ENCODE measurements around the gene SRPK2.
"Not testable (repeated sequence)": the region's sequence is repeated elsewhere in the genome, so short reads cannot be mapped to it uniquely, and the experiment has no call there.

Gene SRPK2

DNA sequence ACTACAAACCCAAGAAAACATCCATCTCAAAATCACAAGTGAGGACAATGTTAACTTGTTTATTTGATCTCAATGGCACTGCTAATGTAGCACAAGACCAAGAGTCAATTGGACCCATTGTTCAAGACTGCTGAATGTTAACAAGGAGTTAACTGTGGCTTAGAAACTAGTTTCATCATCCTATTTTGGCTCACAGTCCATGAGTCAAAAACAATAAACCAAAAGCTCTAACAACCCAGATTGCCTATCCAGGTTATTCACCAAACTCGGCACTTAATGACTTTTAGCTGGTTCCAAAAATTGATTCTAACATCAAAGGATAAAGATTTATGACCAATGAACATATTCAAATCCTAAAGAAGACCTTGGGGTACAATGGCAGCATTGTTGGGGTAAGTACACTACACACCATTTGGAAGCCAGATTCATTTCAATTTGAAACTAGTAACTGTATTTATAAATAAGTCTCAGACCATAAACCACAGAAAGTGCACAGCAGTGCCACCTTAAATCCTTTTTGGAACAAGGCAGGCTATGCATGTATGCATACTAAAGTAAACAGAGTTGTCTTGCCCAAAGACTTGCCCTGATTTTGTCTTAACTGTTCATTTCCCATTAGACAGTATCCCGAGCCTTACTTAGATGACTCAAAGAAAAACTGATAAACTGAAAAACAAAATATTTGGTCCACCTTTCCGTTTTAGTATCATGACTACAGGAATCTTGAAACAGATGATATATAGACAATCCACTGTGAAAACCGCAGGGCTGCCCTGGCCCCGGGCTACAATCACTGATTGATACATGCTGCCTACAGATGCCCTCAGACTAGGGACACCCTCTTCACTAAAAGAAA is 84.5 kb downstream of the SRPK2 start:
- no peak for DNase-seq (ENCODE audit: low read depth in 2 of 2)

DNA sequence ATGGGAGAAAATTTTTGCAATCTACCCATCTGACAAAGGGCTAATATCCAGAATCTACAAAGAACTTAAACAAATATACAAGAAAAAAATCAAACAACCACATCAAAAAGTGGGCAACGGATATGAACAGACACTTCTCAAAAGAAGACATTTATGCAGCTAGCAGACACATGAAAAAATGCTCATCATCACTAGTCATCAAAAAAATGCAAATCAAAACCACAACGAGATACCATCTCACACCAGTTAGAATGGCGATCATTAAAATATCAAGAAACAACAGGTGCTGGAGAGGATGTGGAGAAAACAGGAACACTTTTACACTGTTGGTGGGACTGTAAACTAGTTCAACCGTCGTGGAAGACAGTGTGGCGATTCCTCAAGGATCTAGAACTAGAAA is 88.1 kb downstream of the SRPK2 start:
- not testable (repeated sequence) for DNase-seq (ENCODE audit: low read depth in 2 of 2)

DNA sequence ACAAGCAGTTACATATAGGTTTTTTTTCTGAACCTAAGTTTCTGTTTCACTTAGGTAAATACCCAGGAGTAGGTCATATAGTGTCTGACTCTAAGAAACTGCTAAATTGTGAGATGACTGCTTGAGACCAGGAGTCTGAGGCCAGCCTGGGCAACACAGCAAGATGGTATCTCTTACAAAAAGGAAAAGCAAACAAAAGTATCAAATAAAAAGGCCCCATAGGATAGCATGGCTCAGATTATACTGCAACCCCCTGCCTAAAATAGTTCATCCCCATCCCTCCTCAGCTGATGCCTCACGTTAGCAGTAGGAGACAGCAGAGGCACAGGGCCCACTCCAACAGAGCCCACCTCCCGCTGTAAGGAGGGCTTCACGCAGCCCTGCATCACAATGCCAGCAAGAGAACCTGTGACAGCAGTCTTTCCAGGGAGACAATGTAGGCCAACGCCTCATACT is 90.3 kb downstream of the SRPK2 start:
- DNase-seq (ENCODE audit: low read depth in 2 of 2): no peak

DNA sequence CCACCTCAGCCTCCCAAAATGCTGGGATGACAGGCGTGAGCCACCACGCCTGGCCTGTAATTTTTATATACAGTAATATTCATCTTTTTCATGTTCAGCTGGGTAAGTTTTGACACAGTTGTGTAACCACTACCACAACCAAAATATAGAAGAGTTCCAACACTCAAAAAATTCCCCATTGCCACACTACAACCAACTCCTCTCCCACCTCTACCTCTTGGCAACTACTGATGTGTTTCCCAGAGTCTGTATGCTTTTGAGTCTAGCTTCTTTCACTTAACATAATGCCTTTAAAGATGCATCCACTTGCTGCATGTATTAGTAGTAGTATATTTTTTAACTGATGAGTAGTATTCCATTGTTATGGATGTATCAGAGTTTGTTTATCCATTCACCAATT is 90.7 kb downstream of the SRPK2 start:
- DNase-seq (ENCODE audit: low read depth in 2 of 2): no peak

DNA sequence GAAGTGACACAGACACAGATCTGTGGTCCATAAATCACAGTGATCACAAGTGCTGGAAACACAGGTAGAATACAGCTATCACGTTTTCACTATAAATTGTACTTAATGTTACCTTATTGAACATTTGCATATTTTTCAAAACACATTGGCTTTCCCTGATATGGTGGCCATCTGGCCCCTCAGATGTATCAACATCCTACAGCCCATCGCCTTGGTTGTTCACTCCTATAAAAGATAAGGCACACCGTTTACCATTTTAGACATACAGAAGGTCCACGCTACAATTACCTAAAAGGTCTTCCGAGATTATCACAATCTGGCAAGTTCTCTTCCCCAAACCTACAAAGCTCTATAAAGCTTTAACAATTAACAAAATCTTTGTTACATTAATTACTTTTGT is 91.4 kb downstream of the SRPK2 start:
- no peak for DNase-seq (ENCODE audit: low read depth in 2 of 2)

DNA sequence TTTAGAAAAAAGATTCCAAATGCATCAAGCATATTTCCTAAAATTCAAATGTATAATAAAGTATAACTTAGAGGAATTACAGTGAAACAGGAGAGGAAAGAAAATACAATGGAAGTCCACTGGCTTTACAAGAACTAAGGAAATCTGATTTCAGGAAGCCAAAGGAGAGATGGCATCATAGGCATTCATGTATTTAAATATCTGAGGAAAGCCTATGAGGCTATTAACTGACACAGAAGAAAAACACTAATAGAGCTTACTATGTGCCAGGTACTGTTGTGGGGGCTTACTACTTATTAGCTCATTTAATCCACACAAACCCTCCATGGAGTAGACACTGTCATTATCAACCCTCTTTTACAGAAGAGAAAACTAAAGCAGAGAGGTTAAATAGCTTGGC is 92.2 kb downstream of the SRPK2 start:
- DNase-seq (ENCODE audit: low read depth in 2 of 2): no peak

DNA sequence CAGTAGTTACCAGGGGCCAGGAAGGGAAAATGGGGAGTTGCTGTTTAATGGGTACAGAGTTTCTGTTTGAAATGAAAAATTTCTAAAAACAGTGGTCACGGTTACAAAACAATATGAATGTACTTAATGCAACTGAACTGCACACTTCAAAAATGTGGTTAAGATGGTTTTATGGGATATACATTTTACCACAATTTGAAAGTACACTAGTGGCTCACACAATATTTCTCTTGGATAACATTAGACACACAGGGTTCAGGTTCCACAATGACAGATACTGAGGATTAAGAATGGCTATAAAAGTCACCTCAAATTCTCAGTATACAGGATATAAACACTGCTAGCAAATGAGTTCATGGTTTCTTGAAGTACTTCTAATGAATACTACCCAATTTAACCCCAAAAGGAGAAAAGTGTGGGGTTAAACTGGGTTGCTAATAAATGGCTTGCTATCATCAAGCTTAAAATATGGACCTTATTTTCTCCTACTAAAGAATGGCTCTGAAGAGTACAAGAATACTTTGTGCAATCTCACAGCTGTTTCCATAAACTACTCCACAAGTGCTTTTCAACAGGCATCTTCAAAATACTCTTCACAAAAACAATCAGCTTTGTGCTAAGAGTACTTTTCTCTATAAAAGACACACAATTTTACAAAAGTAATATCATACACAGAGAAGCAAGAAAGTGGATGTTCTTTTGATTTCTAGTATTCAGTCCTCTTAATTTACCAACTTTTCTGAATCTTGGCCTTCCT is 92.9 kb downstream of the SRPK2 start:
- no peak for DNase-seq (ENCODE audit: low read depth in 2 of 2)

DNA sequence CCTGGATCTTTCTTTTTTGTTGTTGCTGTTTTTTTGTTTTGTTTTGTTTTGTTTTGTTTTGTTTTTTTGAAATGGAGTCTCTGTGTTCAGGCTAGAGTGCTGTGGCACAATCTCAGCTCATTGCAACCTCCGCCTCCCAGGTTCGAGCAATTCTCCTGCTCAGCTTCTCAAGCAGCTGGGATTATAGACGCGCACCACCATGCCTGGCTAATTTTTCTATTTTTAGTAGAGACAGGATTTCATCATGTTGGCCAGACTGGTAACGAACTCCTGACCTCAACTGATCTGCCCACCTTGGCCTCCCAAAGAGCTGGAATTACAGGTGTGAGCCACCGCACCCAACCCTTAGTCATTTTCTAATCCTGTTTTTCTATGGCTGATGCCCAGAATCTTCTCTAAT is 94.2 kb downstream of the SRPK2 start:
- not testable (repeated sequence) for DNase-seq (ENCODE audit: low read depth in 2 of 2)

DNA sequence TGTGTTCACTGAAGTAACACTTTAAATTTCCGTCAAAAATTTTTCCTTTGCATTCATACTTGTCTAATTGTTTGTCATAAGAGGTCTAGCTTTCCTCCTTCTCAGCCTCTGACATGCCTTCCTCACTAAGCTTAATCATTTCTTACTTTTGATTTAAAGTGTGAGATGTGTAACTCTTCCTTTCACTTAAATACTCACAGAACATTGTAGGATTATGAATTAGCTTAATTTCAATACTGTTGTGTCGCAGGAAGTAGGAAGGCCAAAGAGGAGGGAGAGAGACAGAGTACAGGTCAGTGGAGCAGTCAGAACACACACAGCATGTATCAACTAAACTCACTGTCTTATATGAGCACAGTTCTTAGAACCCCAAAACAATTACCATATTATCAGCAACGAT is 99.0 kb downstream of the SRPK2 start:
- DNase-seq (ENCODE audit: low read depth in 2 of 2): no peak

DNA sequence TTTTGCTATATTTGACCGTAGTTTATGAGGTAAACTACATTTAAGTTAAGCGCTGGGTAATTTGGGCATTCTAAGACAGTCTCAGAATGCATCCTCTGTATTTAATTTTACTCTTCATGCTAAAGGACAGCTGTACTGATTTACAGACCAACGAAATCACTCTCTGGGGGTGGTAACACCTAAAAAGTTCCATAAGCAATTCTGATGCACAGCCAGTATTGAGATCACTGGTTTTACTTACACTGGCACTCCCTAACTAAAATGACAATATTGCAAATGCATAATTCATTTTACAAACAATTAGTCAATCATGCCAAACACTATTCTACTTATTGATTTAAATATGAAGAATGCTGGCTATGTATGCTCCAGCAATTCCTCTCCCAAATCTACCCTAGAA is 102.3 kb downstream of the SRPK2 start:
- DNase-seq (ENCODE audit: low read depth in 2 of 2): no peak

DNA sequence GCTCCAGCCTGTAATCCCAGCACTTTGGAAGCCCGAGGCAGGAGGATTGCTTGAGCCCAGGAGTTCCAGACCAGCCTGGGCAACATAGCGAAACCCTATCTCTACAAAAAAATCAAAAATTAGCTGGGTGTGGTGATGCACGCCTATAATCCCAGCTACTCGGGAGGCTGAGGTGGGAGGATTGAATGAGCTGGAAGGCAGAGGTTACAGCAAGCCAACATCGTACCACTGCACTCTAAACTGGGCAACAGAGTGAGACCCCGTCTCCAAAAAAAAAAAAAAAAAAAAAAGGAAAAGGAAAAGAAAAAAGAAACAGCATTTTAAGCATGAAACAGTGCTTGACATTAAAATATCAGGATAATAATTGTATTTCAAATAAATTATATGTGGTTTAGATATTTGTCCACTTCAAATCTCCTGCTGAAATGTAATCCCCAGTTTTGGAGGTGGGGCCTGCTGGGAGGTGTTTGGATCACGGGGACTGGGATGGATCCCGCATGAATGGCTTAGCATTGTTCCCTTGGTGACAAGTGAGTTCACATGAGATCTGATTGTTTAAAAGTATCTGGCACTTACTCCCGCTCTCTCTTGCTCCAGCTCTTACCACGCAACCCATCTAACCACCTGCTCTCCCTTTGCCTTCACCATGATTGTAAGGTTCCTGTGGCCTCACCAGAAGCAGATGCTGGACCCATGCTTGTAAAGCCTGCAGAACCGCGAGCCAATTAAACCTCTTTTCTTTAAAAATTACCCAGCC is 103.4 kb downstream of the SRPK2 start:
- DNase-seq (ENCODE audit: low read depth in 2 of 2): no peak

DNA sequence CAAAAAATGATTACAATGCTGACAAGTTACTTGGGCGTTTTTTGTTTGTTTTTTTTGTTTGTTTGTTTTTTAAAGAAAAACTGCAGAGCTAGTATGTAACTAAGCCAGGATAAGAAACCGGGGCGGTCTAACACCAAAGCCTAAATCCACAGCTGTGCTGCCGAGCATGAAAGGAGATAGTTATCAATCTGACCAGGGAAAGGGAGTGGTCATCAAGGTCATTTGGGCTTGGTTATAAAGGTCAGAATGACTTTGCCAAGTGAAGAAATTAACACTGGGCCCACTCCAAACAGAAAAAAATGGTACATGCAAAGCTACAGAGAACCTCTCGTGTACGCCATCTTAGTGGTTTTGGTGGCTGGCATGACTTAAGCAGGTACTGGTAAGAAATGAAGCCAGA is 104.7 kb downstream of the SRPK2 start:
- DNase-seq (ENCODE audit: low read depth in 2 of 2): no peak

DNA sequence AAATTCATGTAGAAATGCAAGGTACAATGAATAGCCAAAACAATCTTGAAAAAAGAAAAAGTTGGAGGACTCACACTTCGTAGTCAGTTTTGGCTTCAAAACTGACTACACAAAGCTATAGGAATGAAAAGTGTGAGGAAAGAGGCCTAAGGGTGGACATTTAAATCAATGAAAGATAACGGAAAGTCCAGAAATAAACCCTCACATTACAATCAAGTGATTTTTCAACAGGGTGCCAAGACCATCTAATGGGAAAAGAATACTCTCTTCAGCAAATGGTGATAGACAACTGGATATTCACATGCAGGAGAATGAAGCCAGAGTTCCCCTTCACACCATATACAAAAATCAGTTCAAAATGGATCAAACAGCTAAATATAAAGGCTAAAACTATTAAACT is 106.8 kb downstream of the SRPK2 start:
- DNase-seq (ENCODE audit: low read depth in 2 of 2): no peak

DNA sequence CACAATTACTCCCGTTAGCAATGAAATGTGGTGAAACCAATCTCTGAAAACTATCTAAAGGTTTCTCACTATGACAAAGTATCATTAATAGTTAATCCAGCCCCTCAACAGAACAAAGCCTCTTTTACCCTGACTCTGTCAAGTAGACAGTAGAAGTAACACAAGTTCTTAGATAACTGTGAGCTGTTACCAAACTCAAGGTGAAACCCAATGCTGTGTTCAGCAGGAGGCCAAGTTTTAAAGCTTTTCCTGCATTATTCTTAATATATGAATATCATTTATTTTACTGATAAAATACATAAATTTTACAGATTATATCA is 109.1 kb downstream of the SRPK2 start:
- DNase-seq (ENCODE audit: low read depth in 2 of 2): no peak

DNA sequence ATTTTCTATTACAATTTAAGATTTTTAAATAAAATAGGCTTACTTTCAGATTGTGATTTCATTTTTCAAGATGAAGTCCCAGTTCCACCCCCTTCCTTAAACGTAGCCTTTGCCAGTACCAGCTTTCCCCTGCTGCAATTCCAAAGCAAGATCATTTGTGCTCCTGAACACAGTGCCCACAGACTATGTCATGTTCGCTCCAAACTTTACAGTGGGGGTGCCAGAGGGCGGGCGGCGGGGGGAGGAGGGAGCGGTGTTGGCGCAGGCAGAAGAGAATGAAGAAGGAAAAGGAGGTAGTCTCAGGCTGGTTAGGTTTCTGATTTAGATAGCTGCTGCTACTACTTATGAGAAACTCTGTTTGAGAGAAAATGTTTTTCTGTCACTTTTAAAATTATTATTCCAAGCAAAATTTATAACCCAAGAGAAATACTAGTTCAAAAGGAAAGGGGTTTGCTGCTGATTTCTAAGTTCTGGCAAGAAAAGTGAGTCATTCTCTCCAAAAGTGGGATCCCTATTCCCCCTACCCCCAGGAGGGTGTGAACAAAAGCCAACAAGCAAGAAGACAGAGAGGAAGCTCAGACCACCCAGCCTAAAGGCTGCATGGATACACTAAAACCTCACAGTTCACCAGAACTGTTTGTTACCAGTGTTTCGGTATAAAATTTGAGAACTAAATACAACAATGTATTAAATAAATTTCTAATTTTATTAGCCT is 109.6 kb downstream of the SRPK2 start:
- DNase-seq (ENCODE audit: low read depth in 2 of 2): no peak

DNA sequence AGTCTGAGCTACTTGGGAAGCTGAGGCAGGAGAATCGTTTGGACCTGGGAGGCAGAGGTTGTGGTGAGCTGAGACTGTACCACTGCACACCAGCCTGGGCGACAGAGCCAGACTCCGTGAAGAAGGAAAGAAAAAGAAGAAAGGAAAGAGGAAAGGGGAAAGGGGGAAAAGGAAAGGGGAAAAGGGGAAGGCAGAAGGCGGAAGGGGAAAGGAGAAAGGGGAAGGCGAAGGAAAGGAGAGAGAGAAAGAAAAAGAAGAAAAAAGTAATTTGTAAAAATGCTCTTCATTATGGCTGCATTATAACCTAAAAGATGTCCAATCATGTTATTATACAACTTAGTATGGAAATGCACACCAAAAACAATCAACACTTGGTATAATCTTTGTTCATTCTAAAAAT is 110.2 kb downstream of the SRPK2 start:
- no peak for DNase-seq (ENCODE audit: low read depth in 2 of 2)

DNA sequence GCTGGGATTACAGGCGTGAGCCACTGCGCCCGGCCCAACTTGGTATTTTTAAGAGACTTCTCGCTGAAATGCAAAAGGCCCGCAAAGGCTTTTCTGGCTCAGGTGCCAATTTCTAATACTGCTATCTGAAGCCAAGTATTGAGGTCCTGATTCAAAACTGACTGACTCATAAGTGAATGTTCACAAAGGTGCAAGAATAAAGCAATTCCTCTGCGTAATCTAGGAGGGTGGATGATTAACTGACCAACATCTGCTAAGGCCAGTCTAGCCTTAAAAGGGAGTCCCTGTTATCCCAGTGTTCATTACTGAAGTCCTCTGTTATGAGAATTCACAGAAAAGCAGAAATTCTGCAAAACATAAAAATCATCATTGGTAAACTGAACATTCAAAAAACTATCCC is 111.4 kb downstream of the SRPK2 start:
- DNase-seq (ENCODE audit: low read depth in 2 of 2): no peak

DNA sequence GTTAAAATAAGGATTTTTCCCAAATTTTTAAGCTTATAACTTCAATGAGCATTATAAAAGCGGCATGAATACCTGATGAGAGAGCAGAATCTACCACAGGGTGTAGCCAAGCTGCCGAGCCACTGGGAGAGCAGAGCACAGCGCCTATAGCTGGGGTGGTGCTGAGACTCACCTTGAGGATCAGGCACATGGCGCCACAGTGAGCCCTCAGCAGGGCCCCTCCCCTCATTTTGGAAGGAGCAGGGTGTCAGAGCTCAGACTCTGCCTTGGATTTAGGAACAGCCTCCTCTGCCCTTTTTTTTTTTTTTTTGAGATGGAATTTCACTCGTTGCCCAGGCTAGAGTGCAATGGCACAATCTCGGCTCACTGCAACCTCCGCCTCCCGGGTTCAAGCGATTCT is 118.6 kb downstream of the SRPK2 start:
- DNase-seq (ENCODE audit: low read depth in 2 of 2): no peak

DNA sequence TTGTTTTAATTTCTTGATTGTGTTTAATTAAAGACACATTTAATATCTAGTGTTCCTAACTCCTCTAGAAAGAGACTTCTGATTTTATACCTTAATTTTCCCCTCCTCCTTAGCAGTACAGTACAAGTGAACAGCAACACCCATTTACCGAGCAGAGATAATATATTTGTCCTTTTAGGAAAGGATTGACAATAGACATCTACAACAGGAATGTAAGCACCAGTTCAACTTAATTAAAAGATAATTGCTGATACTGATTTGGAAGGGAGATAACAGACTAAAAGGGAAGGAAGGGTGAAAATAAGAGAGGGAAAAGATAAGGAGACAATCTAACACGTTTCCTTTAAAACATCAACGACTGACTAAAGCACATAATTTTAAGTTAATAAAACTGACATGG is 119.3 kb downstream of the SRPK2 start:
- no peak for DNase-seq (ENCODE audit: low read depth in 2 of 2)

DNA sequence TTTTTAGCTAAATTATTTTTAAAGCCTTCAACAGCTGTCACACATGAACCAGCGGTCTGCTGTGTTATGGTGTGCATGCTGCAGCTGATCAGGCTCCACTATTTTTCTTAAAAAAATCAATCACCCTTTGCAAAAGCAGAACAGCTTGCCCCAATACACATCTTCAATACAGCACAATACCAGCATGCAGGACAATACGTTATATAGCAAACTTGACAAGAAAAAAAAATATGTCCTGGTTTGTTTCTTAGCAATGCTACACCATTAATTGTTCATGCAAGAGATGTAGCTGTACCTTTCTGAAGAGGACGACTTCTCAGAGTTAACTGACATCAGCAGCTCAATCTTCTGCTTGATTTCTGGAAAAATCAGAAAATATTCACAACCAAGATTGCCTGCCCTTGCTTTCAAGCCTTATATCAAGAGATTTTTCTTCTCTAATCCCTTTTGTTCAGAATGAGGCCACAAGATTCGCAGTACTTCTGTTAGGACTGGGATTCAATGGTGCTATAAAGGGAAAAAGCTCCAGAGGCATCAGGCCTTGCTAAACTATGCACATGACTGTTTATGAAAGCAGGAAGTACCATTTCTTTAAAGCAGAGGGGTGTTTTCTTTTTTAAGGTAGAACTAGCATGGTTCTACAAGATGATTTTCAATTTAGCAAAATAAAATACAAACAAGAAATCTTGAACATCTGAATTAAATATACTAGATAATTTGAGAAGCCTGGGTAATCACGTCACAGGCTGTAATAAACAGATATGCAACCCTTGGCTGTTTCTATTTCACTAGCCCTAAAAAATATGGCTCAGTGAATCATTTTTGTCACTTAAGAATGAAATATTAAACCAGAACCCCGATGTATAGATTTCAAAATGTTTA is 120.0 kb downstream of the SRPK2 start:
- no peak for DNase-seq (ENCODE audit: low read depth in 2 of 2)

DNA sequence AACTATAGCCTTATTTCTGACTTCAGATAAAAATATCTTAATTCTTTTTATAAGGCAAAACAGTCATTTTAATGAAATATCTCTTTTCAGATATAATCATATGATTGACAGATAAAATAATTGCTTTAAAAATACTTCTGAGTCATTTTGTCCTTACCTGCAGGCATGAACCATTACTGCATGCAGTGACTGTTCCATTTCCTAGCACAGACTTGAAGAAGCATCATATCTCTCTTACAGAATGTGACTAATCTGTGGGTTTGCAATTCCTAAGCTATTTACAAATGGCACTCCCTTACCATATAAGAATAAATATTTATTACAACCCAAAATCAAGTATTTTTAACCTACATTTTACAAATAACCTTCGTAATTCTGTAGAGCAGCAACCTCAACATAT is 120.7 kb downstream of the SRPK2 start:
- DNase-seq (ENCODE audit: low read depth in 2 of 2): no peak
